ENCODE measurements around the gene KIRREL3.

DNA sequence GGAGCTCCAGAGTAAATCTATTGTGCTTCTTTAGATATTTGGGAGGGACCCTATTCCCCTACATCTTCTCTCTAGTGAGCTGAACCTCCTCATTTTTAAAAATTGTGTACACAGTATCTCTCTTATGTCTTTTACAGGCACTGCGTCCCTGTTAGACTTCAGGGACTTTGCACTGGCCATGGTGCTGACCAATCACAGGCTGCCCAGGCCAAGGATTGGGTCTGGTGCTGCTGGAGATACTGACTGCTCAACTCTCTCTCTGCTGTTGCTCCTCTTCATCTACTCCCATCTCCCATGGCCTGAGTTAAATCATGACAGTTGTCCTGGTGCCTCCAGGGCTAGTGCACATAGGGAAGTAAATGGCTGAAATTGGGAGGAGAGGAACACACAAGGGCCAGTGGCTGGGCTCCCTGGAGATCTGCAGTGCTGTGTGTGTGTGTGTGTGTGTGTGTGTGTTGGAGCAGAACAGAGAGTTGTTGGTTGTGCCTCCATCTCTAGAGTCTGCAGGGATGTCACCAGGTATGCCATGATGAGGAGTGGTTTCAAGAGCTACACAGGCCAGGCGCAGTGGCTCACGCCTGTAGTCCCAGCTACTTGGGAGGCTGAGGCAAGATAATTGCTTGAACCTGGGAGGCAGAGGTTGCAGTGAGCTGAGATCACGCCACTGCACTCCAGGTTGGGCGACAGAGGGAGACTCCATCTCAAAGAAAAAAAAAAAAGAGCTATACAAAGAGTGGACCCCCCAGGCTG, 489.8 kb downstream of the KIRREL3 start:
- TF ChIP-seq POLR2AphosphoS5 (IDR thresholded peaks at IDR 0.05): no peak
- TF ChIP-seq, protein P1, sequence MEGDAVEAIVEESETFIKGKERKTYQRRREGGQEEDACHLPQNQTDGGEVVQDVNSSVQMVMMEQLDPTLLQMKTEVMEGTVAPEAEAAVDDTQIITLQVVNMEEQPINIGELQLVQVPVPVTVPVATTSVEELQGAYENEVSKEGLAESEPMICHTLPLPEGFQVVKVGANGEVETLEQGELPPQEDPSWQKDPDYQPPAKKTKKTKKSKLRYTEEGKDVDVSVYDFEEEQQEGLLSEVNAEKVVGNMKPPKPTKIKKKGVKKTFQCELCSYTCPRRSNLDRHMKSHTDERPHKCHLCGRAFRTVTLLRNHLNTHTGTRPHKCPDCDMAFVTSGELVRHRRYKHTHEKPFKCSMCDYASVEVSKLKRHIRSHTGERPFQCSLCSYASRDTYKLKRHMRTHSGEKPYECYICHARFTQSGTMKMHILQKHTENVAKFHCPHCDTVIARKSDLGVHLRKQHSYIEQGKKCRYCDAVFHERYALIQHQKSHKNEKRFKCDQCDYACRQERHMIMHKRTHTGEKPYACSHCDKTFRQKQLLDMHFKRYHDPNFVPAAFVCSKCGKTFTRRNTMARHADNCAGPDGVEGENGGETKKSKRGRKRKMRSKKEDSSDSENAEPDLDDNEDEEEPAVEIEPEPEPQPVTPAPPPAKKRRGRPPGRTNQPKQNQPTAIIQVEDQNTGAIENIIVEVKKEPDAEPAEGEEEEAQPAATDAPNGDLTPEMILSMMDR (IDR thresholded peaks at IDR 0.05): no peak

Measured in prostate gland (tissue), 2 donors.